SK-N-MC (cell line): ENCODE measurements around the gene AOPEP.

Experiments used
- DNase-seq: peaks from one replicate; pipeline ENCODE4 v3.0.0-alpha.2; 2011; ENCODE audit warnings: low read depth, low spot score
- H3K27ac ChIP-seq: fragments of 200-600 bp; sonication (generic); 2 replicates; pipeline ENCODE4 v1.5.1; 2016; ENCODE audit warnings: mixed run types
- H3K36me3 ChIP-seq: fragments of 200-600 bp; sonication (generic); 2 replicates; pipeline ENCODE4 v1.6.1; 2017; ENCODE audit warnings: antibody characterized with exemption, low read length, mixed read lengths; ENCODE audit not compliant: insufficient read depth
- H3K4me3 ChIP-seq: fragments of 200-600 bp; sonication (generic); 2 replicates; pipeline ENCODE4 v1.5.1; 2016
- H3K9ac ChIP-seq: fragments of 200-600 bp; sonication (generic); 2 replicates; pipeline ENCODE4 v1.8.0; 2017; ENCODE audit warnings: mixed run types, mixed read lengths; ENCODE audit not compliant: insufficient read length
- H3K9me3 ChIP-seq: fragments of 200-600 bp; sonication (generic); 2 replicates; pipeline ENCODE4 v1.6.1; 2017; ENCODE audit warnings: low read depth, mild to moderate bottlenecking, antibody characterized with exemption, low read length, moderate library complexity, mixed read lengths
- EZH2 ChIP-seq: fragments of 200-600 bp; sonication (generic); IDR thresholded peaks from one replicate; pipeline ENCODE4 v1.6.1; 2017; ENCODE audit warnings: antibody characterized with exemption
- FOXP2 ChIP-seq: optimal IDR thresholded peaks from 2 replicates; pipeline ENCODE3; 2011; ENCODE audit warnings: mild to moderate bottlenecking, moderate library complexity; ENCODE audit not compliant: insufficient read depth; ENCODE audit errors: extremely low read length, control extremely low read depth
- POLR2AphosphoS5 ChIP-seq: IDR thresholded peaks from 2 replicates; pipeline ENCODE4 v1.6.1; 2012; ENCODE audit warnings: mild to moderate bottlenecking, low read depth, low read length, borderline replicate concordance

Gene AOPEP

GRCh38 chr9:95105519-95106287, 379.2 kb downstream of the AOPEP start:
- Histone ChIP-seq H3K9me3 (no peaks in the 10 kb centered on the region), H3K4me3 (no peak overlapping the region), H3K36me3 (peaks cover 8% of the 10 kb centered on the region; the same call in 1 of the 2 replicates), H3K27ac (no peak overlapping the region), H3K9ac (no peak overlapping the region)
- TF ChIP-seq EZH2 (no peak), POLR2AphosphoS5 (no peak)
- no peak for DNase-seq

DNA sequence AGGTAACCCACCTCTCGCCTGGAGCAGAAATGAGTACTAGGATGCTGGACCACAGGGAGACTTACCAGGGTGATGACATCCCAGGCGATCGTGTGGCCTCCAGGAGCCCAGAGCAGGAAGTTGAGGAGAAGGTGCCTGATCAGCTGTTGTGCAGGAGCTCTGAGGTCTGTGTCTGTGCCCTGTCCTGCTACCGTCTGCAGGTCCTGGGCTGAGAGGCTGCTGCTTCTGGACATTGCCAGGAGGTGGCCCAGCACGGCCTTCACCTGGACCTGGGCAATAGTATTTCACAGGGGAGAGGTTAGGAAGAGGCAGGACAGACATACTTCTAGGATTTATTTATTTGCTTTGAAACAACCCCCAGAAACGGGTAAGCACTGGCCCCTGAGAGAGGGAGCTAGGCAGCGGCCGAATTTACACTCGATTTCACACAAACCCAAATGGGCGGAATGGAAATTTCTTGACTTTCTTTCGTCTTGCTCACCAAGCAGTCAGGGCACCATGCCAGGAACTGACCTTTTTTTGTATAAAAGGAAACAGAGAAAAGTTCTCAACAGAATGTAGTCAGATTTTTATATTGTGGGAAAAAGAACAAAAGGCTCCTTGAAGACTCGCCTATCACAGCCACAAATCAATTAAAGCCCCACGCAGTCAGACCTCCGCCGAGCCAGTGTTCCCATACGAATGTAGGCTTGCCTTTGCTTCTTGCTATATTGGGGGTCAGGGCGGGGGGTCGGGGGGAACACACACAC, 380.7 kb downstream of the AOPEP start:
- no peak overlapping the region for H3K27ac ChIP-seq
- H3K9ac ChIP-seq = no peak overlapping the region
- H3K4me3 ChIP-seq = no peak overlapping the region
- DNase-seq = no peak
- no peaks in the 10 kb centered on the region for H3K9me3 ChIP-seq
- no peaks in the 10 kb centered on the region; the same call in 1 of the 2 replicates for H3K36me3 ChIP-seq
- no peak for TF ChIP-seq EZH2
- TF ChIP-seq FOXP2 = no peak
- no peak for TF ChIP-seq POLR2AphosphoS5

GRCh38 chr9:95107976-95108375, 381.5 kb downstream of the AOPEP start:
- Histone ChIP-seq H3K9ac (no peak overlapping the region), H3K27ac (no peak overlapping the region), H3K4me3 (no peak overlapping the region), H3K36me3 (no peaks in the 10 kb centered on the region; the same call in 1 of the 2 replicates), H3K9me3 (no peaks in the 10 kb centered on the region)
- TF ChIP-seq FOXP2 = no peak
- no peak for DNase-seq

GRCh38 chr9:95108777-95109176, 382.3 kb downstream of the AOPEP start:
- no peak overlapping the region for H3K4me3 ChIP-seq
- no peak overlapping the region for H3K27ac ChIP-seq
- H3K36me3 ChIP-seq = no peaks in the 10 kb centered on the region; the same call in 1 of the 2 replicates
- no peak for TF ChIP-seq POLR2AphosphoS5
- TF ChIP-seq EZH2 = no peak
- no peak for TF ChIP-seq FOXP2
- no peak overlapping the region for H3K9ac ChIP-seq
- H3K9me3 ChIP-seq = no peaks in the 10 kb centered on the region
- no peak for DNase-seq

- H3K27ac ChIP-seq = no peak overlapping the region
- H3K9me3 ChIP-seq = no peaks in the 10 kb centered on the region
- no peaks in the 10 kb centered on the region; the same call in 1 of the 2 replicates for H3K36me3 ChIP-seq
- H3K9ac ChIP-seq = no peak overlapping the region
- DNase-seq = no peak
- no peak for TF ChIP-seq FOXP2
- TF ChIP-seq EZH2 = no peak
- no peak for TF ChIP-seq POLR2AphosphoS5
- no peak overlapping the region for H3K4me3 ChIP-seq
Observed at GRCh38 chr9:95109456-95109855, 383.0 kb downstream of the AOPEP start.

DNA sequence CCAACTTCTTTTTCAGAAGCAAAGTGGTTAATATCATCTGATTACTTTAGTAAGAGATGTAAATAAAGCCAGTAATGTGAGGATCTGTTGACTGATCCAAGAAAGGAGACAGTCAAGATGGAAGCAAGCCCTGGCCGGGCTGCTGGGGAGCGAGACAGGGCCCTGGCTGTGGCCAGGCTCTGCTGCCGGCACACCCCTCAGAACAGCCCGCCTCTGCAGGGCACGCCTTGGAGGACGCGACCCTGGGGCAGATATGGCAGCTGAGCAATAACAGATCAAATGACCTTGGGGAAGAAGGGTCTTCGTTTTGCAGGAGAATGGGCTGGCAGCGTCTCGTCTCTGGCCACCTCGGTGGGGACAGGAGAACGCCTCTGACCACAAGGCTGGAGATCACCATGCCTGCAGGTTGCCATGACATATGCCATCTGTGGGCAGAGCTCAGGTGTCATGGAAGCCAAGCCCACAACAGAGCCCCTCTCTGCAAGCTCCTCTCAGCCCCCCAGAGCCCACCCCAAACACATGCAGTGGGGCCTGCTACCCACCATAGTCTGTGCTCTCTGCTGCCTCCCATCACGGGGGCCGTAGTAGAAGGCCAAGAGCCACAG, 384.5 kb downstream of the AOPEP start:
- H3K36me3 ChIP-seq = no peaks in the 10 kb centered on the region; the same call in 1 of the 2 replicates
- TF ChIP-seq FOXP2 (no peak), EZH2 (no peak), POLR2AphosphoS5 (no peak)
- no peak for DNase-seq
- no peak overlapping the region for H3K4me3 ChIP-seq
- no peaks in the 10 kb centered on the region for H3K9me3 ChIP-seq
- no peak overlapping the region for H3K9ac ChIP-seq
- no peak overlapping the region for H3K27ac ChIP-seq

GRCh38 chr9:95111716-95112115, 385.2 kb downstream of the AOPEP start:
- H3K9ac ChIP-seq = no peak overlapping the region
- TF ChIP-seq FOXP2 = no peak
- no peak for TF ChIP-seq POLR2AphosphoS5
- TF ChIP-seq EZH2 = no peak
- no peaks in the 10 kb centered on the region; the same call in 1 of the 2 replicates for H3K36me3 ChIP-seq
- H3K9me3 ChIP-seq = no peaks in the 10 kb centered on the region
- no peak for DNase-seq
- no peak overlapping the region for H3K27ac ChIP-seq
- no peak overlapping the region for H3K4me3 ChIP-seq

DNA sequence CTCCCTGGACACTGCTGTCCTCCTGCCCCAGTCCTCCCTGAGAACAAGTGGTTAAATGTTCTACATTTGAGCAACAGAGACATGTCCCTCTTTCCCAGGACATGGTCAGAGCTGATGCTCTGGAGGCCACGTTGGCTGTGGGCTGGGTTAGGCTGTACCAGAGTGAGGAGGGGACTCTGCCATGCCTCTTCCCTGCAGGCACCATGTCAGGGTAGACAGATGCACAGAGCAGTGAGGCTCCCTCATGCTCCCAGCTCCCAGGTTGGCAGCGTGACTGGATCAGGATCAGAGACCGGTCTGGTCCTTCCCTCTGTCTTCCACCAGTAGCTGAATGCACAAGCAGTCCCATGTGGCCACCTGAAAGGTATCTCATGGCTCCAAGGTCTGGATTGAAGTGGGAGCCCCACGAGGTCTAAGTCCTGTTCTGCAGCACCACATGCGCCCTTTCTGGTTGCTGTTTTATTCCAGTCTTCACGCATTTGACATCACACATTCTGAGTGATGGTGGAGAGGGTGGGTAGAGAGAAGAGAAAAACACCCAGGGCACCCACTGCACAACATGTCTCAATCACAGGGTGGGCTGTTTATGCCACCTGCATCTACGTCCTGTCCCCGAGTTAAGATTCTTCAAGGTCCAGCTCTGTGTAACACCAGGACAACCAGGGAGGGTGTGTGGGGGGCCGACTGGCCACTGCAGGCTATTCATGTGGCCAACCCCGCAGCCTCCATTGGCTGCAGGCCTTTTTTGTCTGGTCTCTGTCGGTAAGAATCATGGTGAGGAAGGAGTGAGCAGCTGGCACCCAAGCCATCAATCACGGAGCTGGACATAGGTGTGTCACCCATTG, 386.2 kb downstream of the AOPEP start:
- no peak overlapping the region for H3K27ac ChIP-seq
- H3K4me3 ChIP-seq = no peak overlapping the region
- no peaks in the 10 kb centered on the region for H3K9me3 ChIP-seq
- no peak overlapping the region for H3K9ac ChIP-seq
- no peak for DNase-seq
- TF ChIP-seq POLR2AphosphoS5 = no peak
- TF ChIP-seq FOXP2 = no peak
- no peak for TF ChIP-seq EZH2
- no peaks in the 10 kb centered on the region; the same call in 1 of the 2 replicates for H3K36me3 ChIP-seq
